HepG2 (cell line): Measurements from ENCODE around the gene TBKBP1. TPM values are rescaled to one million over a fixed set of nuclear protein-coding genes. Genes with fewer than 3 reads are reported as not detected.

Source experiments
- ATF3 ChIP-seq: sonication (generic); formaldehyde crosslinking; IDR thresholded peaks from 2 replicates; pipeline ENCODE4 v1.4.0; 2020; ENCODE audit warnings: missing genetic modification reagents
- KAT2B ChIP-seq: fragments of 150-350 bp; IDR thresholded peaks from 2 replicates; pipeline ENCODE4 v1.6.1; 2014; ENCODE audit warnings: low read depth, low read length, borderline replicate concordance
- MTA1 ChIP-seq: sonication (generic); formaldehyde crosslinking; IDR thresholded peaks from 2 replicates; pipeline ENCODE4 v1.4.0; 2020; ENCODE audit warnings: missing genetic modification reagents, mild to moderate bottlenecking, borderline replicate concordance
- NFE2L1 ChIP-seq: sonication (generic); formaldehyde crosslinking; IDR thresholded peaks from 2 replicates; pipeline ENCODE4 v1.4.0; 2020; ENCODE audit warnings: missing genetic modification reagents, mild to moderate bottlenecking, borderline replicate concordance
- PBX2 ChIP-seq: IDR thresholded peaks from 2 replicates; pipeline ENCODE4 v1.6.1; 2016; ENCODE audit warnings: control low read depth
- PCBP2 ChIP-seq: fragments of 200-400 bp; formaldehyde crosslinking; optimal IDR thresholded peaks from 2 replicates; pipeline ENCODE3; 2018; ENCODE audit warnings: low read length, low read depth; ENCODE audit not compliant: poor library complexity, severe bottlenecking
- PRMT3 ChIP-seq: sonication (generic); formaldehyde crosslinking; IDR thresholded peaks from 2 replicates; pipeline ENCODE4 v1.8.1; 2022; ENCODE audit warnings: low read depth, mild to moderate bottlenecking, moderate library complexity, missing genetic modification reagents, borderline replicate concordance
- REL ChIP-seq: sonication (generic); formaldehyde crosslinking; conservative IDR thresholded peaks from 2 replicates; pipeline ENCODE4 v1.8.0; 2022; ENCODE audit warnings: mild to moderate bottlenecking, missing genetic modification reagents, moderate library complexity
- SRF ChIP-seq: IDR thresholded peaks from 2 replicates; pipeline ENCODE4 v1.6.1; 2011; ENCODE audit warnings: mild to moderate bottlenecking, low read depth, low read length, moderate library complexity
- TAF1 ChIP-seq: sonication (generic); formaldehyde crosslinking; IDR thresholded peaks from 2 replicates; pipeline ENCODE4 v1.4.0; 2020; ENCODE audit warnings: missing genetic modification reagents
- TEAD2 ChIP-seq: sonication (generic); formaldehyde crosslinking; IDR thresholded peaks from 2 replicates; pipeline ENCODE4 v1.9.0; 2021; ENCODE audit warnings: missing genetic modification reagents
- TRIM24 ChIP-seq: sonication (generic); formaldehyde crosslinking; IDR thresholded peaks from 2 replicates; pipeline ENCODE4 v1.8.0; 2022; ENCODE audit warnings: mild to moderate bottlenecking, missing genetic modification reagents
- ZBTB46 ChIP-seq: sonication (generic); formaldehyde crosslinking; IDR thresholded peaks from 2 replicates; pipeline ENCODE4 v1.4.0; 2020; ENCODE audit warnings: mild to moderate bottlenecking, missing genetic modification reagents, borderline replicate concordance
- ZNF10 ChIP-seq: sonication (generic); formaldehyde crosslinking; IDR thresholded peaks from 2 replicates; pipeline ENCODE4 v1.4.0; 2020; ENCODE audit warnings: mild to moderate bottlenecking, low read depth, missing genetic modification reagents, borderline replicate concordance
- ZNF225 ChIP-seq: sonication (generic); formaldehyde crosslinking; IDR thresholded peaks from 2 replicates; pipeline ENCODE4 v1.4.0; 2020; ENCODE audit warnings: mild to moderate bottlenecking, missing genetic modification reagents
- ZNF276 ChIP-seq: sonication (generic); formaldehyde crosslinking; IDR thresholded peaks from 2 replicates; pipeline ENCODE4 v1.4.0; 2020; ENCODE audit warnings: mild to moderate bottlenecking, low read depth, missing genetic modification reagents
- ZNF567 ChIP-seq: sonication (generic); formaldehyde crosslinking; IDR thresholded peaks from 2 replicates; pipeline ENCODE4 v1.8.1; 2023; ENCODE audit warnings: mild to moderate bottlenecking, missing genetic modification reagents, borderline replicate concordance
- ZNF713 ChIP-seq: sonication (generic); formaldehyde crosslinking; IDR thresholded peaks from 2 replicates; pipeline ENCODE4 v1.4.0; 2020; ENCODE audit warnings: mild to moderate bottlenecking, missing genetic modification reagents
- ZNF781 ChIP-seq: sonication (generic); formaldehyde crosslinking; IDR thresholded peaks from 2 replicates; pipeline ENCODE4 v1.5.1; 2020; ENCODE audit warnings: borderline replicate concordance, mild to moderate bottlenecking, missing genetic modification reagents; ENCODE audit errors: not compliant biosample characterization
- polyA plus RNA-seq, 8 experiments: library from polyadenylated mRNA; depleted of rRNA in 3 of 8; stranded (reverse) in 7 of 8; unstranded in 1 of 8; fragments of >200 nt; fragmentation: Illumina TruSeq in 4 of 8; extraction: Trizol in 4 of 8; gene quantifications; 2 replicates each; pipeline versions ENCODE4 v1.2.1 to v1.2.3, GENCODE V29; 2011 to 2016; ENCODE audit warnings: low read depth in 4 of 8, missing spikeins in 1 of 8, mixed read lengths in 1 of 8; ENCODE audit not compliant: insufficient read depth in 1 of 8
- total RNA-seq, 5 experiments: library from RNA; depleted of rRNA; stranded (reverse); fragments of >200 nt; fragmentation: Illumina TruSeq; extraction: Trizol; gene quantifications; 2 replicates each; pipeline ENCODE4 v1.2.3, GENCODE V29; 2016; ENCODE audit warnings: low read depth in 1 of 5
- TF ChIP-seq, protein P1 (sequence below): sonication (generic); formaldehyde crosslinking; IDR thresholded peaks from 2 replicates; pipeline ENCODE4 v1.5.0; 2020; ENCODE audit warnings: mild to moderate bottlenecking, missing genetic modification reagents
- TF ChIP-seq, protein P2 (sequence below): sonication (generic); formaldehyde crosslinking; IDR thresholded peaks from 2 replicates; pipeline ENCODE4 v1.4.0; 2020; ENCODE audit warnings: missing genetic modification reagents, borderline replicate concordance

Gene TBKBP1
- total and polyA plus RNA-seq, 2 of the 13 experiments (the other 11 are each of a cell fraction or from before 2014, with no cell fraction given), result 2.6 to 7.0 TPM

- TF ChIP-seq ZNF276 (peak; percentile 5; the same call in 1 of the 2 replicates), PRMT3 (CRISPR knock-in tag) (0 out of 2 replicates have a peak, but pooled peaks have one; percentile 17), ZBTB46 (CRISPR knock-in tag) (no peak), ZNF10 (no peak), REL (0 out of 2 replicates have a peak, but pooled peaks have one; percentile 7), KAT2B (no peak), TRIM24 (no peak), SRF (no peak), MTA1 (no peak), TAF1 (CRISPR knock-in tag) (peak; percentile 11; the same call in 1 of the 2 replicates), ZNF225 (no peak; the same call in 1 of the 2 replicates), ZNF781 (no peak), ATF3 (no peak), ZNF713 (0 out of 2 replicates have a peak, but pooled peaks have one; percentile 22), PBX2 (CRISPR knock-in tag) (no peak), ZNF567 (CRISPR knock-in tag) (0 out of 2 replicates have a peak, but pooled peaks have one; percentile 14), NFE2L1 (CRISPR knock-in tag) (no peak), PCBP2 (peak; percentile 92), TEAD2 (CRISPR knock-in tag) (no peak)
- TF ChIP-seq, protein P1, sequence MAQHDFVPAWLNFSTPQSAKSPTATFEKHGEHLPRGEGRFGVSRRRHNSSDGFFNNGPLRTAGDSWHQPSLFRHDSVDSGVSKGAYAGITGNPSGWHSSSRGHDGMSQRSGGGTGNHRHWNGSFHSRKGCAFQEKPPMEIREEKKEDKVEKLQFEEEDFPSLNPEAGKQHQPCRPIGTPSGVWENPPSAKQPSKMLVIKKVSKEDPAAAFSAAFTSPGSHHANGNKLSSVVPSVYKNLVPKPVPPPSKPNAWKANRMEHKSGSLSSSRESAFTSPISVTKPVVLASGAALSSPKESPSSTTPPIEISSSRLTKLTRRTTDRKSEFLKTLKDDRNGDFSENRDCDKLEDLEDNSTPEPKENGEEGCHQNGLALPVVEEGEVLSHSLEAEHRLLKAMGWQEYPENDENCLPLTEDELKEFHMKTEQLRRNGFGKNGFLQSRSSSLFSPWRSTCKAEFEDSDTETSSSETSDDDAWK (CRISPR knock-in tag), result no peak
- TF ChIP-seq, protein P2, sequence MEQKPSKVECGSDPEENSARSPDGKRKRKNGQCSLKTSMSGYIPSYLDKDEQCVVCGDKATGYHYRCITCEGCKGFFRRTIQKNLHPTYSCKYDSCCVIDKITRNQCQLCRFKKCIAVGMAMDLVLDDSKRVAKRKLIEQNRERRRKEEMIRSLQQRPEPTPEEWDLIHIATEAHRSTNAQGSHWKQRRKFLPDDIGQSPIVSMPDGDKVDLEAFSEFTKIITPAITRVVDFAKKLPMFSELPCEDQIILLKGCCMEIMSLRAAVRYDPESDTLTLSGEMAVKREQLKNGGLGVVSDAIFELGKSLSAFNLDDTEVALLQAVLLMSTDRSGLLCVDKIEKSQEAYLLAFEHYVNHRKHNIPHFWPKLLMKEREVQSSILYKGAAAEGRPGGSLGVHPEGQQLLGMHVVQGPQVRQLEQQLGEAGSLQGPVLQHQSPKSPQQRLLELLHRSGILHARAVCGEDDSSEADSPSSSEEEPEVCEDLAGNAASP (CRISPR knock-in tag), result no peak; the same call in 1 of the 2 replicates
Measured at GRCh38 chr17:47649972-47650524, 43.9 kb upstream of the TBKBP1 start (continued).
